Activated B cell treated with CpG ODN at 0.5 μM for 24 hours (primary cell): ENCODE data around the gene ADGRE1. TPM values are rescaled to one million over a fixed set of nuclear protein-coding genes. Genes with fewer than 3 reads are reported as not detected.

Experiments
- ATAC-seq: fragments of 200-7000 bp; cut with Tn5 transposase; one replicate; pipeline ENCODE4 v1.10.0; 2021; ENCODE audit warnings: low read depth, mild to moderate bottlenecking, moderate library complexity
- CTCF ChIA-PET: fragments of 350-600 bp; sonication (Branson Sonifier 250); formaldehyde crosslinking; loops from one replicate; lab custom pipeline; 2021; ENCODE audit warnings: antibody characterized with exemption; lab: Charles Lee
- POLR2A ChIA-PET: fragments of 350-600 bp; sonication (Branson Sonifier 250); formaldehyde crosslinking; loops from one replicate; lab custom pipeline; 2021; ENCODE audit warnings: antibody characterized with exemption; lab: Charles Lee
- DNase-seq: peaks from one replicate; pipeline ENCODE4 v3.0.0; 2022
- H3K27ac Mint-ChIP-seq: one replicate; pipeline ENCODE4 v1.8.0; 2020; ENCODE audit warnings: mixed read lengths
- H3K27me3 Mint-ChIP-seq: one replicate; pipeline ENCODE4 v1.8.0; 2021; ENCODE audit warnings: mixed read lengths
- H3K36me3 Mint-ChIP-seq: one replicate; pipeline ENCODE4 v1.8.0; 2021; ENCODE audit warnings: low read depth, mixed read lengths
- H3K4me1 Mint-ChIP-seq: one replicate; pipeline ENCODE4 v1.8.0; 2021; ENCODE audit warnings: mixed read lengths
- H3K4me3 Mint-ChIP-seq: one replicate; pipeline ENCODE4 v1.8.0; 2020; ENCODE audit warnings: mild to moderate bottlenecking, mixed read lengths
- H3K9me3 Mint-ChIP-seq: one replicate; pipeline ENCODE4 v1.8.0; 2020; ENCODE audit warnings: mixed read lengths
- CTCF ChIP-seq: fragments of 200-600 bp; IDR thresholded peaks from one replicate; pipeline ENCODE4 v1.8.0; 2022; ENCODE audit warnings: antibody characterized with exemption, mild to moderate bottlenecking
- intact Hi-C: fragments of 100-400 bp; cut with micrococcal nuclease; formaldehyde crosslinking; loops from one replicate; pipeline ENCODE4 v1.15.1; 2024
- total RNA-seq: library from RNA; stranded (reverse); gene quantifications from 2 replicates; pipeline ENCODE4 v1.2.3, GENCODE V29; 2022

The ADGRE1 gene
- total RNA-seq, 1 donor from 2014 or later = 0.18 TPM

DNA sequence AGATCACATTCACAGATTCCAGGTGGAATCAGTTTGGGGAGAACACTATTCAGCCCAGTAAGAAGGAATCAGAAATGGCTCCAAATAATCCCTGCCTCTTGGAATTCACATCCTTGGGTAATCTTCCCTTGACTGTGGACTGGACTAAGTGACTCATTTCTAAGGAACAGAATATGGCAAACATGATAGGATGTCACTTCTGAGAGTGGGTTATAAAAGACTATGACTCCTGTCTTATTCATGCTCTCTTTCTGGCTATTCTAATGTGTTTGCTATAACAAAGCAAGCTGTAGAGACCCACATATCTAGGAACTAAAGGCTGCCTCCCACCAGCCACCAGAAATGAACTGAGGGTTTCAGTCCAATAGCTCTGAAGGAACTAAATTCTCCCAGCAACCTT lies 96.1 kb downstream of the ADGRE1 start:
- Mint-ChIP-seq H3K36me3 (peaks cover 4% of the 10 kb centered on the region), H3K4me1 (no peaks in the 10 kb centered on the region), H3K27ac (no peak overlapping the region), H3K4me3 (no peak overlapping the region), H3K9me3 (peaks cover 14% of the 10 kb centered on the region), H3K27me3 (peaks cover 5% of the 10 kb centered on the region)
- intact Hi-C loops = no loop called here
- no peak for TF ChIP-seq CTCF
- no peak for DNase-seq
- CTCF ChIA-PET = no interaction called here
- ATAC-seq = no peak
- POLR2A ChIA-PET = no interaction called here

DNA sequence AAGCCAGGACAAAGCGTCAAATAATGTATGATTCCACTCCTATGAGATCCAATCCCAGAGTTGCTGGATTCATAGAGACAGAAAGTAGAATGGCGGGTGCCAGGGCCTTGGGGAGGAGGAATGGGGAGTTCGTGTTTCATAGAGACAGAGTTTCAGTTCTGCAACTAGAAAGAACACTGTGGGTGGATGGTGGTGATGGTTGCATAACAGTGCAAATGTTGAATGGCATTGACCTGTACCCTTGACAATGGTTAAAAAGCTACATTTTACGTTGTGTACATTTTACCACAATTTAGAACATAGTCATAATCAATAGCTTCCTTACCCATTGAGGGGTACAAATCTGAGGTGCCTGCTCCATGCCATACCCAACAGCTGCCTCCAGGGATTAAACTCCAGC lies 100.5 kb downstream of the ADGRE1 start:
- H3K4me3 Mint-ChIP-seq = no peak overlapping the region
- POLR2A ChIA-PET = no interaction called here

DNA sequence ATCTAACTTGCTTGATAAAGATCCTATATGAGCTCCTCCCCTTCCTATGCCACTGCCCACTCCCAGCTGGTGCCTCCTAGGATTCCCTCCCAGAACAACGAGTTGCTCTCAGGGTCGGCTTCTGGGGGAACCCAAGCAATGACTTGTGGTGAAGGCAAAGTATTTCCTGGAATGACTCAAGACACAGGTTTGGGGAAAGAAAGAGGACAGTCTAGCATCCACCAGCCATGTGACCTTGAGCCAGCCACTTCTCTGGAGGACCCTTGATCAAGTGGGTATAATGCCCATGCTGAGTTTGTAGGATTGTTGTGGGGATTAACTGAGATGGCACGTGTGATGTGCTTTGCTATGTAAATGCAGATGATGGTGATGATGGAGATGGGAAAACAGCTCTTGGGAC lies 100.9 kb downstream of the ADGRE1 start:
- Mint-ChIP-seq H3K4me3 (no peak overlapping the region), H3K4me1 (no peaks in the 10 kb centered on the region), H3K36me3 (peaks cover 4% of the 10 kb centered on the region), H3K27me3 (peaks cover 2% of the 10 kb centered on the region), H3K9me3 (peaks cover 11% of the 10 kb centered on the region), H3K27ac (no peak overlapping the region)
- no peak for TF ChIP-seq CTCF
- no peak for ATAC-seq
- POLR2A ChIA-PET = no interaction called here
- intact Hi-C loops = no loop called here
- CTCF ChIA-PET = no interaction called here
- no peak for DNase-seq

More for the DNA sequence above, 100.5 kb downstream of the ADGRE1 start:
- Mint-ChIP-seq H3K9me3 (peaks cover 14% of the 10 kb centered on the region), H3K36me3 (peaks cover 4% of the 10 kb centered on the region), H3K4me1 (no peaks in the 10 kb centered on the region), H3K27me3 (peaks cover 2% of the 10 kb centered on the region), H3K27ac (no peak overlapping the region)
- DNase-seq = no peak
- intact Hi-C loops = no loop called here
- no peak for TF ChIP-seq CTCF
- ATAC-seq = no peak
- CTCF ChIA-PET = no interaction called here

Other genes with a start within 250 kb of the ADGRE1 start
- 0.64 and 0.73 TPM in 2 replicates for gene TNFSF14, start 217.4 kb upstream of the ADGRE1 start, total RNA-seq
- 0.44 and 0.53 TPM in 2 replicates for gene C3, start 166.9 kb upstream of the ADGRE1 start, total RNA-seq
- 53.5 and 55.6 TPM in 2 replicates for gene GPR108, start 150.0 kb upstream of the ADGRE1 start, total RNA-seq
- gene TRIP10, start 147.9 kb upstream of the ADGRE1 start, total RNA-seq = 94.7 and 101 TPM in 2 replicates
- gene SH2D3A, start 120.1 kb upstream of the ADGRE1 start, total RNA-seq = 18.7 and 22.6 TPM in 2 replicates
- gene VAV1, start 114.9 kb upstream of the ADGRE1 start, total RNA-seq = 105 and 121 TPM in 2 replicates
- not detected in 2 replicates for gene MBD3L2B, start 133.9 kb downstream of the ADGRE1 start, total RNA-seq
- not detected in 2 replicates for gene MBD3L5, start 143.0 kb downstream of the ADGRE1 start, total RNA-seq
- not detected in 2 replicates for gene MBD3L4, start 152.6 kb downstream of the ADGRE1 start, total RNA-seq
- not detected in 2 replicates for gene MBD3L2, start 161.7 kb downstream of the ADGRE1 start, total RNA-seq
- gene MBD3L3, start 171.1 kb downstream of the ADGRE1 start, total RNA-seq = not detected in 2 replicates
- gene ZNF557, start 182.1 kb downstream of the ADGRE1 start, total RNA-seq = 21.8 and 22.6 TPM in 2 replicates